HT-29 (cell line): ENCODE measurements around the gene SCUBE2. TPM values are rescaled to one million over a fixed set of nuclear protein-coding genes. Genes with fewer than 3 reads are reported as not detected.
"Not testable (repeated sequence)": the region's sequence is repeated elsewhere in the genome, so short reads cannot be mapped to it uniquely, and the experiment has no call there.

ENCODE experiments used
- DNase-seq: peaks from one replicate; pipeline ENCODE4 v3.0.0-alpha.2; 2015; ENCODE audit warnings: low spot score
- total RNA-seq: library from RNA; depleted of rRNA; stranded (reverse); fragments of >200 nt; shearing (Covaris generic); gene quantifications from 2 replicates; pipeline ENCODE4 v1.2.3, GENCODE V29; 2014

Gene SCUBE2
- total RNA-seq, 1 experiment from 2014 or later: not detected

GRCh38 chr11:9008661-9009060 is 82.7 kb downstream of the SCUBE2 start:
- no peak for DNase-seq

GRCh38 chr11:9008011-9008550 is 83.3 kb downstream of the SCUBE2 start:
- DNase-seq: no peak

- DNase-seq: no peak
These were observed 86.3 kb downstream of the SCUBE2 start for GRCh38 chr11:9005087-9005486.

- DNase-seq: no peak
These were observed 87.0 kb downstream of the SCUBE2 start for GRCh38 chr11:9004183-9004926.

- DNase-seq: no peak
These were observed 87.7 kb downstream of the SCUBE2 start, which contains the start of gene NRIP3 for GRCh38 chr11:9003573-9004182. Gene NRIP3 (minus strand): TSS chr11:9004001. CDS start chr11:9003935, 66 bp downstream.

- DNase-seq: no peak
These were observed 88.4 kb downstream of the SCUBE2 start for GRCh38 chr11:9002920-9003572.

- DNase-seq: no peak
These were observed 89.7 kb downstream of the SCUBE2 start for GRCh38 chr11:9001736-9002135.

- no peak for DNase-seq
These were observed 93.4 kb downstream of the SCUBE2 start for GRCh38 chr11:8998017-8998416.

GRCh38 chr11:8997451-8997850 is 93.9 kb downstream of the SCUBE2 start:
- no peak for DNase-seq

GRCh38 chr11:8989453-8989852 is 101.9 kb downstream of the SCUBE2 start:
- no peak for DNase-seq

- DNase-seq: no peak
These were observed 102.8 kb downstream of the SCUBE2 start for GRCh38 chr11:8988329-8989234.

GRCh38 chr11:8987446-8987845 is 104.0 kb downstream of the SCUBE2 start:
- DNase-seq: no peak

- not testable (repeated sequence) for DNase-seq
These were observed 104.6 kb downstream of the SCUBE2 start for GRCh38 chr11:8986772-8987171.

GRCh38 chr11:8985462-8985861 is 105.9 kb downstream of the SCUBE2 start:
- no peak for DNase-seq

GRCh38 chr11:8983552-8983951 is 107.8 kb downstream of the SCUBE2 start:
- no peak for DNase-seq

GRCh38 chr11:8980485-8980884 is 110.9 kb downstream of the SCUBE2 start:
- no peak for DNase-seq

GRCh38 chr11:8979365-8979764 is 112.0 kb downstream of the SCUBE2 start:
- DNase-seq: not testable (repeated sequence)

GRCh38 chr11:8973121-8973520 is 118.3 kb downstream of the SCUBE2 start:
- DNase-seq: no peak

GRCh38 chr11:8971924-8972316 is 119.5 kb downstream of the SCUBE2 start:
- no peak for DNase-seq

- no peak for DNase-seq
These were observed 120.0 kb downstream of the SCUBE2 start for GRCh38 chr11:8971196-8971923.
